Measurements from ENCODE around the gene OR1B1. TPM values are rescaled to one million over a fixed set of nuclear protein-coding genes. Genes with fewer than 3 reads are reported as not detected.
"Not testable (repeated sequence)": the region's sequence is repeated elsewhere in the genome, so short reads cannot be mapped to it uniquely, and the experiment has no call there.

The OR1B1 gene
- not detected for polyA plus RNA-seq (ENCODE audit: insufficient read length)

DNA sequence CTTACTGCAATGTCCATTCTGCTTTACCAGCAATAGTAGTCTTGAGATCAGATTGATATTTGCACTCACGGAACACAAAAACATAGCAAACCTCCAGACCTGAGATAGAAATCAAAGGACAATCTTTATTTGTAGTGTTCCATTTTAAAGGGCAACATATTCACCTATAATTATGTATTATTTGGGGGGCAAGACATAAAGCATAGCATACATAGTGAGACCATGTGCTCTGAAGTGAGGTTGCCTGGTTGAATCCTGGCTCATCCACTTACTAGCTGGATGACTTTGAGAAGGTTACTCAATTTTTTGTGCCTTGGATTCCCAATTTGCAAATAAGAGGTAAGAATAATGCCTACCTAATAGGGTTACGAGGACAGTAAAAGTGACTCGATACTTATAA, at the start of gene OR1B1:
TSS of gene OR1B1 (minus strand) at position 101 of the 400 bp plus-strand sequence.
- DNase-seq: no peak

- DNase-seq: no peak
Measured at GRCh38 chr9:122695696-122696095, 38.3 kb upstream of the OR1B1 start.

GRCh38 chr9:122684851-122685250, 27.4 kb upstream of the OR1B1 start:
- no peak for DNase-seq

DNA sequence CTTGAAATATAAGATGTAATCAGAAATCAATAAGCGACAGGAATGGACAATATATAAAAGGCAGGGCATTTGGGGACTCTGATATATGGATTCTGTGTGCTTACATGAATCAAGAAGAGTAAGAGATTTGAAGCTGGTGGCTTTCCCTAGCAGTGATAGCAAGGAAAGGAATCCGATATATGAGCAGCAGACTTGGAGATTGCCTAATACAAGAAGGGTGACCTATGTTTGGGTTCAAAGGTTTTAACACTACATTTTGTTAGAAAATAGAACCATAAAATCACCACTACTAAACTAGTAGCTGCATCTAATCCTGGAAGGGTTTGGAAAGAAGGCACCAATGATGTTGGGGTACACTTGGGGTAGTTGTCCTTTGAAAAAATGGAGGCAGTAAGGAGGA, 15.1 kb upstream of the OR1B1 start:
- no peak for DNase-seq

DNA sequence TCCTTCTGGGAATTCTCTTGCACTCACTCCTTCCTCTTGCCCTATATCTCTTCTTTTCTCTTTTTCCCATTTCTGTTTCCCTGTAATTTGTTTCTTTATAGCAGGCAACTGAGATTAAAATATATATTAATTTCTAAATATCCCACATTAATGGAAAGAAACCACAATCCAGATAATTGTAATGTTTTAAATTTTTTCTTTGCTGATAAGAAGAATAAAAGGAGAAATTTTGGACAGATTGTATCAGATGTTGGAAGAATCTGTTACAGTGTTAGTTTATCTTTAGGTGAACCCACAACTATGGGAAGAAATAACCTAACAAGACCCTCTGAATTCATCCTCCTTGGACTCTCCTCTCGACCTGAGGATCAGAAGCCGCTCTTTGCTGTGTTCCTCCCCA, 4.0 kb upstream of the OR1B1 start, which contains the start of gene OR1L1:
TSS of gene OR1L1 (plus strand) at position 301 of the 400 bp plus-strand sequence. CDS start at position 301, 0 bp downstream.
- no peak for DNase-seq

DNA sequence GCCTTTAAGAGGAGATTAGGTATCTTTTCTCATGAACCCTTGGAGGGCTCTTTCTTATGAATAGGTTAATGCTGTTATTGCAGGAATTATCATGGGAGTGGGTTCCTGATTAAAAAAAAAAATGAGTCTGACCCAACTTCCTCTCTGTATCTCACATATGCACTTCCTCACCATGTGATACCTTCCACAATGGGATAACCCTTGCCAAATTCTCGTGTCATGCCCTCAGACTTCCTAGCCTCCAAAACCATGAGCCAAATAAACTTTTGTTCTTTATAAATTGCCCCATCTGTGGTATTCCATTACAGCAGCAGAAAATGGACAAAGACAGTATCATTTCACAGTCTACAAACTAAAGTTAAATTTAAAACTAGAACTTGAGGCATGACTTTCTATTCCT, 1.0 kb downstream of the OR1B1 start:
- DNase-seq: no peak

DNA sequence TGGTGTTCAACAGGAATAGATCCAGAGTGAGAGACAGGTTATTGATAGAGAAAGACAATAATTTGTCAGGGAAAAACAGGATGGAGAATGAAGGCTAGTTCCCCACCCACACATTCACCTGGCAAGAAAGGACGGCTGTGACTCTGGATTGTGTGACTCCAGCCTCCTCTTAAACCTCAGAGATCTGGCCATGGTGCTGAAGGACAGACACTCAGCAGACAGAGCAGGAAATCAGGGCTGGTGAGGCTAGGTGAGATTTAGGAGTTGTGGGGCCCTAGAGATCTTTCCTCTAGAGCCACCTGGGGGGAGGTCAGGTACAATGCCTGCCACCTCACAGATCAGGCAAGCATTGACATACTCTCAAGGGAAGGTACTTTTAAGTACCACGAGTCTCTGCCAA, 15.2 kb downstream of the OR1B1 start:
- no peak for DNase-seq

- no peak for DNase-seq
Measured at GRCh38 chr9:122619996-122620395, 37.4 kb downstream of the OR1B1 start.

- DNase-seq: no peak
Measured at GRCh38 chr9:122614362-122614761, 43.1 kb downstream of the OR1B1 start, which contains the start of gene OR1Q1. Gene OR1Q1 (plus strand): TSS chr9:122614738. CDS start chr9:122614738, 0 bp downstream.

DNA sequence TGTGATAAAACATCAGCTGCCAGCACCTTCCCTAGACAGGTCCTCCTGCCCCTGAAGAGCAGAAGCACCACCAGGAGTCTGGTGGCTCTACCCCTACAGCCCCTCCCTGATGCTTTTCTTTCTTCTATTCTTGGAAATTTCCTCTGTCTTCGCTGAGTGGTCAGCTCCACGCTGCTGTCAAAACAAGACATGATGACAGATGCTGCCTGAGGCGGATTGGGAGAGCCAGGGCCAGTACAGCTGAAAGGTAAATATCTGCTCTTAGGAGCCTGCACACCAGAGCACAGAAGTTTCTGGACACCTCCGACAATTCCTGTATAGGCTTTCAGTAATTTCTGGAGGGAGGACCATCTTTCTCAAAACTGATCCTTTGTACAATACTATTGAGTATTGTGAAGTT, 47.6 kb downstream of the OR1B1 start:
- no peak for DNase-seq

DNA sequence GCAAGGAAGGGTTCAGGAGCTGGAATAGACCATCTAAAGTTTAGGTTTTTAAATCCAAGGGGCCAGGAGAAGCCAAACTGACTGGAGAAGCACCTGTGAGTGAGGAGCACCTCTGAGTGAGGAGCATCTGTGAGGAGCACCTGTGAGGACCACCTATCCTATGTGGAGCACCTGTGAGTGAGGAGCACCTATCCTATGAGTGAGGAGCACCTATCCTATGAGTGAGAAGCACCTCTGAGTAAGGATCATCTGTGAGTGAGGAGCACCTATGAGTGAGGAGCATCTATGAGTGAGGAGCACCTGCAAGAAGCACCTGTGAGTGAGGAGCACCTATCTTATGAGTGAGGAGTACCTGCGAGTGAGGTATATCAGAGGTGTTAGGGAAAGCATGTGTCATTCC, 50.8 kb downstream of the OR1B1 start:
- DNase-seq: no peak

DNA sequence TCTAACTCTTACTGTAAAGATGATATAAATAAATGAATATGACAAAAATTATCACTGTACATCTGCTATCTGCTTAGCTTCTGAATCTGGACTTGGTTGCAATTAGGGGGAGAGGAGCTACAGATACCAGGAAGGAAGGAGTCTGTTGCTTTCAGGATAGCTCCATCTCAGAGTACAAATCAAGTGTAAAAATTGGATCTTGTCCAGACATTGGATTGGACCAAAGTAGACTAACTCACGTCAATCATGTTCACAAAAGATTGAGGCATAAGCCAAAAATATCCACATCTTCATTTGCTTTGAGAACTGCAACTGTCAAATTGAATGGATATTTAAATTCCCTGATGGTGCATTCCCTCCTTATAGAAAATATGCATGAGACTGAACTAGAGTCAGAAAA, 51.7 kb downstream of the OR1B1 start:
- DNase-seq: no peak

- not testable (repeated sequence) for DNase-seq
Measured at GRCh38 chr9:122583284-122583683, 74.1 kb downstream of the OR1B1 start, which contains the start of gene OR1L8. Gene OR1L8 (minus strand): TSS chr9:122583384. CDS start chr9:122568477, 14,907 bp downstream.

- DNase-seq: no peak
Measured at GRCh38 chr9:122580360-122580759, 77.1 kb downstream of the OR1B1 start.

- no peak for DNase-seq
Measured at GRCh38 chr9:122579874-122580273, 77.6 kb downstream of the OR1B1 start.

Other genes starting within 250 kb of the OR1B1 start
- gene OR1J1, start 179.7 kb downstream of the OR1B1 start, polyA plus RNA-seq (ENCODE audit: insufficient read length): not detected
- not detected for gene OR1J2, start 146.8 kb downstream of the OR1B1 start, polyA plus RNA-seq (ENCODE audit: insufficient read length)
- not detected for gene OR1J4, start 138.5 kb downstream of the OR1B1 start, polyA plus RNA-seq (ENCODE audit: insufficient read length)
- not detected for gene OR1N1, start 130.3 kb downstream of the OR1B1 start, polyA plus RNA-seq (ENCODE audit: insufficient read length)
- gene OR1N2, start 104.5 kb downstream of the OR1B1 start, polyA plus RNA-seq (ENCODE audit: insufficient read length): not detected
- gene OR1L8, start 74.2 kb downstream of the OR1B1 start, polyA plus RNA-seq (ENCODE audit: insufficient read length): 0.09 TPM
- not detected for gene OR1Q1, start 42.9 kb downstream of the OR1B1 start, polyA plus RNA-seq (ENCODE audit: insufficient read length)
- gene OR1L1, start 4.1 kb upstream of the OR1B1 start, polyA plus RNA-seq (ENCODE audit: insufficient read length): not detected
- not detected for gene OR1L3, start 17.5 kb upstream of the OR1B1 start, polyA plus RNA-seq (ENCODE audit: insufficient read length)
- gene OR1L4, start 66.4 kb upstream of the OR1B1 start, polyA plus RNA-seq (ENCODE audit: insufficient read length): not detected
- not detected for gene OR1L6, start 84.7 kb upstream of the OR1B1 start, polyA plus RNA-seq (ENCODE audit: insufficient read length)
- gene OR5C1, start 131.3 kb upstream of the OR1B1 start, polyA plus RNA-seq (ENCODE audit: insufficient read length): not detected
- not detected for gene OR1K1, start 142.5 kb upstream of the OR1B1 start, polyA plus RNA-seq (ENCODE audit: insufficient read length)
- 15.2 TPM for gene PDCL, start 171.0 kb upstream of the OR1B1 start, polyA plus RNA-seq (ENCODE audit: insufficient read length)
- 32.2 TPM for gene RC3H2, start 247.7 kb upstream of the OR1B1 start, polyA plus RNA-seq (ENCODE audit: insufficient read length)

Data from hindlimb muscle (tissue), 1 donor.